BJ (cell line): ENCODE measurements around the gene ADSS1. TPM values are rescaled to one million over a fixed set of nuclear protein-coding genes. Genes with fewer than 3 reads are reported as not detected.

ENCODE experiments used
- CTCF ChIA-PET: fragments of 350-600 bp; formaldehyde crosslinking; extraction: SDS; loops from one replicate; lab custom pipeline; 2021; ENCODE audit warnings: antibody characterized with exemption, inconsistent platforms; lab: Yijun Ruan, JAX
- POLR2A ChIA-PET: fragments of 300-600 bp; sonication (Branson Sonifier 250); formaldehyde crosslinking; extraction: SDS; loops from one replicate; lab custom pipeline; 2021; ENCODE audit warnings: antibody characterized with exemption; lab: Charles Lee
- DNase-seq: peaks from one replicate; pipeline ENCODE4 v3.0.0-alpha.2; 2011; ENCODE audit warnings: low read depth
- H3K27me3 ChIP-seq: 2 replicates; pipeline ENCODE4 v1.6.0; 2011; ENCODE audit warnings: low read length; ENCODE audit not compliant: control insufficient read depth, insufficient read depth
- H3K36me3 ChIP-seq: 2 replicates; pipeline ENCODE4 v1.5.1; 2011; ENCODE audit warnings: low read length; ENCODE audit not compliant: control insufficient read depth, insufficient read depth
- H3K4me3 ChIP-seq: 2 replicates; pipeline ENCODE4 v1.5.1; 2011; ENCODE audit warnings: low read depth, mild to moderate bottlenecking, control low read depth, low read length
- CTCF ChIP-seq: IDR thresholded peaks from 2 replicates; pipeline ENCODE4 v1.5.1; 2011; ENCODE audit warnings: low read depth, mild to moderate bottlenecking, control low read depth, inconsistent platforms, low read length, moderate library complexity; ENCODE audit not compliant: insufficient read depth
- polyA plus RNA-seq: library from polyadenylated mRNA; depleted of rRNA; stranded (reverse); fragments of >200 nt; gene quantifications from 2 replicates; pipeline ENCODE4 v1.2.3, GENCODE V29; 2011

Gene ADSS1
- polyA plus RNA-seq, 1 experiment: 4.5 TPM

- CTCF ChIA-PET: interaction anchor here (0.5 to 7.5 kb wide), 6 partner anchors 8 to 81 kb away, joined by 3 to 49 read pairs (median 3); partner anchors contain the start of gene ADSS1
- no peak for TF ChIP-seq CTCF
Measured at GRCh38 chr14:104745431-104745830, 21.4 kb downstream of the ADSS1 start.

GRCh38 chr14:104746071-104746545 lies 22.1 kb downstream of the ADSS1 start:
- Histone ChIP-seq H3K27me3 (no peaks in the 10 kb centered on the region), H3K36me3 (no peaks in the 10 kb centered on the region; the same call in 1 of the 2 replicates), H3K4me3 (no peak overlapping the region)
- POLR2A ChIA-PET: interaction anchor here (0.5 kb wide), 1 partner anchor 10 kb away, joined by 3 read pairs; no protein-coding TSS in a partner anchor
- no peak for TF ChIP-seq CTCF
- DNase-seq: no peak
- CTCF ChIA-PET: interaction anchor here (0.7 to 7.5 kb wide), 7 partner anchors 9 to 677 kb away, joined by 3 to 49 read pairs (median 4); partner anchors contain the start of gene ADSS1

More at GRCh38 chr14:104745431-104745830, 21.4 kb downstream of the ADSS1 start:
- POLR2A ChIA-PET: no interaction called here
- Histone ChIP-seq H3K36me3 (no peaks in the 10 kb centered on the region; the same call in 1 of the 2 replicates), H3K27me3 (no peaks in the 10 kb centered on the region), H3K4me3 (no peak overlapping the region)
- no peak for DNase-seq

GRCh38 chr14:104746934-104747481 lies 23.0 kb downstream of the ADSS1 start:
- Histone ChIP-seq H3K27me3 (no peaks in the 10 kb centered on the region), H3K36me3 (no peaks in the 10 kb centered on the region; the same call in 1 of the 2 replicates), H3K4me3 (no peak overlapping the region)
- DNase-seq: peak; percentile 44
- no peak for TF ChIP-seq CTCF
- CTCF ChIA-PET: interaction anchor here (1.1 to 7.5 kb wide), 4 partner anchors 22 to 79 kb away, joined by 4 to 49 read pairs (median 4); partner anchors contain the start of gene ADSS1
- POLR2A ChIA-PET: interaction anchor here (0.5 kb wide), 1 partner anchor 10 kb away, joined by 3 read pairs; no protein-coding TSS in a partner anchor

GRCh38 chr14:104747876-104748275 lies 23.8 kb downstream of the ADSS1 start:
- Histone ChIP-seq H3K27me3 (no peaks in the 10 kb centered on the region), H3K36me3 (no peaks in the 10 kb centered on the region; the same call in 1 of the 2 replicates), H3K4me3 (no peak overlapping the region)
- no peak for DNase-seq
- TF ChIP-seq CTCF: no peak
- CTCF ChIA-PET: interaction anchor here (1.4 to 7.5 kb wide), 3 partner anchors 23 to 78 kb away, joined by 4 to 49 read pairs (median 5); partner anchors contain the start of gene ADSS1
- POLR2A ChIA-PET: no interaction called here

- Histone ChIP-seq H3K27me3 (no peaks in the 10 kb centered on the region), H3K4me3 (no peak overlapping the region), H3K36me3 (no peaks in the 10 kb centered on the region)
- TF ChIP-seq CTCF: no peak
- CTCF ChIA-PET: interaction anchor here (0.9 to 7.5 kb wide), 5 partner anchors 12 to 71 kb away, joined by 4 to 49 read pairs (median 8); partner anchors contain the start of gene ADSS1
- DNase-seq: peak; percentile 21
- POLR2A ChIA-PET: no interaction called here
Measured at GRCh38 chr14:104749111-104749649, 25.2 kb downstream of the ADSS1 start.
